Measurements from ENCODE around the gene PIK3C3.
A peak's percentile ranks its signal among the peaks of the same experiment; 100 is the strongest.
"Not testable (repeated sequence)": the region's sequence is repeated elsewhere in the genome, so short reads cannot be mapped to it uniquely, and the experiment has no call there.

PIK3C3 gene

DNA sequence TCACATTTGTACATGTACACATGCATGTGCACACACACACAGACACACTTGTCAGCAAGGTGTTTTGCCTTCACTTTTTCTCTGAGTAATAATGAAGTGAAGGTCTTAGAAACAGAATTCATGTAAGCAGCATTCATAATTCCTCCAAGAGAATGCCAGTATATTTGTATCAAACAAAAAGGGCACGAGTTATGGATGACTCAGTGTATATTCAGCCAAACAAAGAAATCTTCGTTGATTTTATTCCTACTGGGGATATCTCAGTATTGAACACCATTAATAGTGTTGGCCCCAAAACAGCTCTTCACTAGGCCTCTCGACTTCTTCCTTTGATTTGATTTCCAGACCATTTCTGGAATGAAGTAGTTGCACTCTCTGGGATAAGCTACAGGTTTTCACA lies 125.3 kb downstream of the PIK3C3 start:
- DNase-seq: no peak

DNA sequence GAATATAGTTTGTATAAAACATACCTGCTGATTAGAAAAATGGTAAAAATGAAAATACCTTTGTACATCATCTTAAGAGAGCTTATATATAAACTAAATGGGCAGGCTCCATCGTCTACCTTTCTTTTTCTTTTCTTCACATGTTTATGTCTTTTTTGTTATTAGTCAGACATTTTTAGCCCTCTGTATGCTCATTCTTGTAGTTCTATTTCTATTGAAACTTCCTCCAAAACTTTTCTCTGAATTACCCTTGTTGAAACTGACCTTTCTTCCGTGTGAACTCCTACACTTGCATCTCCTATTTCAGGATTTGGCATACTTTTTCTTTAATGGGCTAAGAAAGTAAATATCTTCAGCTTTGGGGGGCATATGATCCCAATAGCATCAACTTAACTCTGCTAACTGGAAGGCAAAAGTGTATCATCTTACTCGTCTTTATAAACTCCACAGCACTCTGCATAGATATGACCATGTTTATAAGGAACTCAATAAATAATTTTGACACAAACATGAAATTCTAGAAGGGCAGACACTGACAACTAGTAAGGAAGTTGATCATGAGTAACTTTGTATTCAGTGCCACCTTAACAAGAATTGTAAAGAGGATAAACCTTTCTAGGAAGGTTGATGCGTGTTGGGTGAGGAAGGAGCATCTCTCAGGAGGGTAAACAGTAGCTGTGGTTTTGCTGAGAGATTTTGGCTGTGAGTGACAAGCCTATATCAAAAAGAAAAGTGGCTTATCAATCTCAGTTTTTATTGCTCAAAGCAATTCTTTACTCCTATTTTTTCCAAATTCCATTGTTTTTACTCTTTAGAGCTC lies 127.6 kb downstream of the PIK3C3 start:
- no peak for DNase-seq

DNA sequence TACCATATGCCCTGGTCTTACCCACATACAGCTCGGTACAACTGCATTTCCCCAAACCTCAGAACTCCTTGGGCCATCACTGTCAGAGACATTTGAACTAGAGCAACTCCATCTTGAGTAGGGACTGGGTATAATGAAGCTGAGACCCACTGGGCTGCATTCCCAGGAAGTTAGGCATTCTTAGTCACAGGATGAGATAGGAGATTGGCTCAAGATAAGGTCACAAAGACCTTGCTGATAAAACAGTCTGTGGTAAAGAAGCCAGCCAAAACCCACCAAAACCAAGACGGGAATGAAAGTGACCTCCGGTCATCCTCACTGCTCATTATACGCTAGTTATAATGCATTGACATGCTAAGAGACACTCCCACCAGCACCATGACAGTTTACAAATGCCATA lies 131.3 kb downstream of the PIK3C3 start:
- no peak for DNase-seq

DNA sequence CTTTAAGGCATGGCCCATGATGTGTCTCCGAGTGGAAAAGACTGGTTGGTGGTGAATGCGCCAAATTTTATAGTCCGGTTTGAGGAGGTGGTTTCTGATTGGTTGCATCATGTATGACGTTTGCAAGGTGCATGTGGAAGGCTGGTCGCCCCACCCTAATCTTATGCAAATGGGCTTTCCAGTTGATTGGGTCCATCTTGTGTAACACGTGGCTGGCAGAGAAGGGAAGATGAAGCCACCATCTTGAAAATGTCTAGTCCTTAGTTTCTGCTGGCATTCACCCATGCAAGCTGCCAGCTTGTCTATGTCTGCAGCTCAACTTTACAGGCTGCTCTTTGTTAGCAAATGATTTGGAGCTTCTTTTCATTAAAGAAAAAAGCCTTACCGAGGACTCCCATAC lies 132.2 kb downstream of the PIK3C3 start:
- no peak for DNase-seq

DNA sequence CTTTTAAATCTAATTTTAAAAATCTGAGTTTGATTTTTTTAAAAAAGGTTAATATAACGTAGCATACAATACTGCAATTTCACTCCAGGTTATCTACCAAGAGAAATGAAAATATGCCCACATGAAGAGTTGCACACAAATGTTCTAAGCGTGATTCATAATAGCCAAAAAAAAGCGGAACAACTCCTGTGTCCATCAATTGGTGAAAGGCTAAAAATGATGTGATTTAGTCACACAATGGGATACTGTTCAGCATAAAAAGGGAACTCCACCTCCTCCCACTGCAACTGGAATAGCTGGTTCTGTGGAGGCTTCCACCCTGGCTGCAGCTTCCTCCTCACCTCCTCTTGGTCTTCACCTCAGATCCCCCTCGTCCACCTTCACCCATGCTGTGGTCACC lies 132.8 kb downstream of the PIK3C3 start:
- DNase-seq: no peak

DNA sequence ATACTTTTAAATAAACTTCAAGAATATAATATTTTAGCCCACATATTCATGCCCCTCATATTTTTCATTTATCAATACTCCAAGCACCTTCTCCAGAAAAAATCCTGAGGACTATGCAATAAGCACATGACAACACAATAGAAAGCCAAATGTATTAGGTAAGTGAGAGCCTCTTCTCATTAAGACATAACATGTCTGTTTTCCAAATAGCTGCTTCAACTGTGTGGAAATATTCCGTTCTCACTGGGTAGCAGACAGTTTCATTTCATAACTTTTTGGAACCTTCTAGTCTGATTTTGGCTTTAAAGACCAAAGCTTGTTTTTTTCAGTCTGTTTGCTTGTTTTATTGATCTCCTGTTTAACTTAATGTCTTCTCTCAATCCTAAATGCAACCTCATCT lies 137.8 kb downstream of the PIK3C3 start:
- no peak for DNase-seq

DNA sequence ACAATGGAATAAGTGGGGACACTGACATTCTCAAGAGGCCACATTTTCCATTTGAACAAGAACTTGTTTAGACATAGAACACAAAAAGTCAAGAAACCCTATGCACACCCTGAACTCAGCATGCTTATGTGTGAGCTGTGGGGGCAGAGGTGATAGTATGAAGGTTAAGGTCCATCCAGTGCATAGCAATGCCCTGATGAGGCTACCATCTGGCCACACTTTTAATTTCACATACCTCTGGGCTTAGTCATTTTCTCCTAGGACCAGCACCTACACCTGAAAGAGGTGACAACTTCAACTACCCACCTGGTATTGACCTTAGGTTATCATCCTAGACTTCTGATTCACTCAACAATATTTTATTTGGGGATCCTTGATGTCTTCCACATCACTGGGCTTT lies 139.8 kb downstream of the PIK3C3 start:
- DNase-seq: no peak

DNA sequence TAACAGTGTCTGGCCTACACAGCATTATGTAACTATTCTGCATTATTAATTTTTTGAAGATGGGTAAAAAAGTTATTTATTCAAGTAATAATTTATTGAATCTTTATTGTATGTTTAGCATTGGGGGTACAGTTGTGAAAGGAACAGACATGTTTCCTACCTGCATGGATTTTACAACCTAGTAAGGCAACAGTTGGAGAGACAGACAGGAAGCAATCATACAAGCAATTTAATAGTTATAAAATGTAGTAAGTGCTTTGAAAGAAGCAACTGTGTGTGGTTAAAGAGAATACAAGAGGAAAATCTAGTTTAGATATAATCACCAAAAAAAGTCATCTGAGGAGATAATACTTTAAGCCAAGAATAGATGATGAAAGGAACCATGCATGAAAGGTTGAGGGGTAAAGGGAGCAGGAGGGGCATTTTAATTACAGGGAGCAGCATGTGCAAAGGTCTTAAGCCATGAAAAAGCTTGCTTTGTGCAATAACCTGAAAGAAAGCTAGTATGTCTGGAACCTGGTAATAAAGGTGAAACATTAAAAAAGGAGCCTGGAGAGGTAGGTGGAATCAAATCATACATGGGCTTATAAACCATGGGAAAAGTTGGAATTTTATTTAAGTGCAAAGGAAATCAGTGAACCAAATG lies 140.8 kb downstream of the PIK3C3 start:
- no peak for DNase-seq

DNA sequence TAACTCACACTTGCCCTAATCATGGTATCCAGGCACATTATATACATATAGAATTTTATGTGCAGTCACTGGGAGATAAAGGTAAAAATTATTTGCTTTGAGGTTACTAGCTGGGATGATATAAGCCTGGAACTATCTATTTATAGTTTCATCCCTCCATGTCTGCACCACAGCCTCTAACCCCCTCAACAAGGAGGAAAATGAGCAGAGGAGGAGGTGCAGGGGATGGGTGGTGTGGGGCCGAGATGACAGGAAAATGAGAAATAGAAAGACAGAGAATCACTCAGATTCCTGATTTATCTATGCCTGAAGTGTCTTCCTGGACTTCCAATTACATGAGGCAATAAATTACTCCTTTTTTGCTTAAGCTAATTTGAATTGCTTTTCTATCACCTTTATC lies 145.2 kb downstream of the PIK3C3 start:
- DNase-seq: no peak

DNA sequence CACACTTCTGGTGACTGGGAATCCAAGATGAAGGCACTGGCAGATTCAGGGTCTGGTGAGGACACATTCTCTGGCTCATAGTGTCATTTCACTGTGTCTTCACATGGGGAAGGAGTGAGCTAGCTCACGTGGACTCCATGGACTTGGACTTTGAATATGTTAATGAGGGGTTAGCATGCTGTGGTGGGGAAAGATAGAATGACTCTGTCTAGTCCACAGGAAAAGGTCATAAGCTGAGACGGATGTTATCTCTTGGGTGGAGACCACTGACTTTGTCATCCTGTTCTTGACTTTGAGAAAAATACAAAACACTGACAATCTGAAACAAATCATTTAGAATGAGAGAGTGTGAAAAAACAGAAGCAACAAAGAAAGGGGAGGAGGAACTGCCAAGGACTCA lies 145.9 kb downstream of the PIK3C3 start:
- no peak for DNase-seq

DNA sequence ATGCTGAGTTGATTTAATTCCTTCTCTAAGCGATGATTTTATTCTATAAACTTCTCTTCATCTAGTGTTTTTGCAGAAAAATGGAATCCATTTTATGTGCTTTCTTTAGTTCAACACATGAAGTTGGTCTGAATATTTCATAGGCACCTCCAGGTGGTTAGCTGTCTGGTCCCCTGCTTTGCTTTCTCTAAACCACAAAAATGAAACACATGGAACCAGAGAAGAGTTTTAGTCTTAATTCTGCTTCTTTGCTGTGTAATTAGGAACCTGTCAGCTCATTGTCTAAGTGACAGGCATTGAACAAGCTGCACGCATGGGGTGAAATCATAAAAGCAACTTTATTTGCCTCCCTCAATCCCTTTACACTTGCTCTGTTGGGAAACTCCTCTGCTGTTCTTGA lies 150.4 kb downstream of the PIK3C3 start:
- no peak for DNase-seq

DNA sequence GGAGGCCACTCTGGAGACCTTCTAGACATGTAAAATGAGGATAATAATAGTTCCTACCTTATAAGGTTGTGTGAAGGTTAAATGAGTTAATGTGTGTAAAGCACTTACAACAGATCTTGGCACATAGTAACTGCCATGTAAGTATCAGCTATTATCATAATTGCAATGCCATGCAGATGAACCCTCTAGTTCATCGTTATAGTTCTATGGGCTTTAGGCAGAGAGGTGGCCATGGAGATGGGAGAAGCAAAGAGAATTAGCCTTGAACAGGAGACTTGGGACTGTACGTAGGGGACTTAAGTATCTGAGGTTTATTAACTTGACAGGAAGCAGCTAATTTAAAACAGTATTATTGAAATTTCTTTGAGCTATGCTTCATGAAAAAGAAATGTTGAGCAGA lies 151.8 kb downstream of the PIK3C3 start:
- DNase-seq: no peak

DNA sequence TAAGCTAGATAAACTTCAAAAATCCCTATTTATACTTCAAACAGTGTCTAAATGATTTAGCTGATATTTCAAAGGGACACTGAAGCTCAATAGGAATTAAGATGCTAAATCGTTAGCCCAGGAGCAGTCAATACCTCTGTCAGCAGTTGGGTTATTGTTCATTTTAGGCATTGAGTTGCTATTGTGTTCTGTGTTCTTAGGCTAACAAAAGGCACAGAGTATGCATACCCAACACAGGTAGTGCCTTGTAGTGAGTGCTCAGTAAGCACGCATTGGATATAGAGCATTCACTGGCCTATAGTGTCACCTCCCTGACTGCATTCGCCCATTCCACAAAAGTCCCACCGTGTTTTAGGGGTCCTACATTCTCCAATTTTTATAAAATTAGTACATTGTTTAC lies 152.3 kb downstream of the PIK3C3 start:
- DNase-seq: no peak

DNA sequence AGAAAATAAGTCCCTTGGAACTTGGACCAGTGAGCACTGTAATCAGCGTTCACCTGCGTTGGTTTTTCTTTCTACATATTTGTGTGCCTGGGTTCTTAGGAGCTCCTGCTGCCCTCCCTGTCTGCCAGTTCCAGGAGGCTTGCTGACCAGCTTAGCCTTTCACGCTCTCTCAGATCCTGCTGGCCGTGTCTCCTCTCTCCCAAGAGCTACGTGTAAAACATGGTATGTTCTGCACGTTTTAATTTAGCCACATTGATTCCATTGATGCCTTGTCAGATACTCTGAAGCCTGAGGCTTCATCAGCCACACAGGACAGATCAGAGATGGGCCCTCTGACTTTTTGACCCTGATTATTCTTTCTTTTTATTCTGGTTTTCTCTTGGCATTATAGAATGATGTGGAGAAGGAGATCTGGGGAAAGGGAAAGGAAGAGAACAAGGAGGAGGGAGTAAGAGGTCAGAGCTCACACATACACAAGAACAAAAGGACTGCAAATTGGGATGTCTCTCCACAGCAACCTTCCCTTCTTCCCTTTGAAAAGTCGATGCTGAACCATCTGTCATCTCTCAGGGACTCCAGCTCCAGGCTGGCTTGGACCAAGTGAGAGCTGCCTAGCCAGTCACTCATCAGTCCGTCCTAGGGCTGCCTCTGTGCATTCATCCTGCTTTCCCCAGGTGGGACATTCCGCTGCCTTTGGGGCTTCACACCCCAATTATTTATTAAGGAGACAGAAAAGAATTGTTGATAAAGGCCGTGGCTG lies 152.8 kb downstream of the PIK3C3 start:
- DNase-seq: no peak

DNA sequence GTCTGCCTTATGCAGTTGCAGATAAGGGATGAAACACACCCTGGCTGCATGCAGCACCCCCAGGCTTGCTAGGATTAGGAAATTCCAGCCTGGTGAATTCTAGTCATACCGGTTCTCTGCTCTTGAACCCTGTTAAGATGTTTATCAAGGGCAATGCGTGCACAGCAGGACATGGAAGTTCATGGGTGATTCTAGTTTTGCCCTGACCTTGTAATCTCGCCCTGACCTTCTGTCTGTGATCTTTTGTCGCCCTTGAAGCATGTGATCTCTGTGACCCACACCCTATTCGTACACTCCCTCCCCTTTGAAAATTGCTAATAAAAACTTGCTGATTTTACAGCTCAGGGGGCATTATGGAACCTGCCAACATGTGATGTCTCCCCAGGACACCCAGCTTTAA lies 157.1 kb downstream of the PIK3C3 start:
- DNase-seq: not testable (repeated sequence)

DNA sequence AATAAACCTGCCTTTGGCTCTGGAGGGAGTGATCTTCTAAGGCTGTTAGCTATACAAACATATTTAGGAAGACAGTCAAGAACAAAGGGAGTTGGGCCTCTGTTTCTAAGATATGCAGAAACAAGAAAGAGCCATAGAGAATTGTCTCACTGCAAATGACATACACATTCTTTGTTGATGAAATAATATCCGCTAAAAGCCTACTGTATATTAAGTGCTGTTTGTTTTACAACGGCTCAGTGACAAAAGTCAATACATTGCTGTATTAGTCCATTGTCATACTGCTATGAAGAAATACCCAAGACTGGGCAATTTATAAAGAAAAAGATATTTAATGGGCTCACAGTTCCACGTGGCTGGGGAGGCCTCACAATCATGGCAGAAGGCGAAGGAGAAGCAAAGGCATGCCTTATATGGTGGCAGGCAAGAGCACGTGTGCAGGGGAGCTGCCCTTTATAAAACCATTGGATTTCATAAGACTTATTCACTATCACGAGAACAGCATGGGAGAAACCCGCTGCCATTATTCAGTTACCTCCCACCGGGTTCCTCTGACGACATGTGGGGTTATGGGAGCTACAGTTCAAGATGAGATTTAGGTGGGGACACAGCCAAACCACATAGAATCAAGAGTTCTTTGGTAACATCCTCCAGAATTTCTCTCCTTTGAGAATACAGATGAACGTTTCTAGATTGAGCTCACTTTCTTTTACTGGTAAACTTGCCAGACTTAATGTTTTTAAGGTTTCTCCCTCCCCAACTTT lies 157.8 kb downstream of the PIK3C3 start:
- no peak for DNase-seq

DNA sequence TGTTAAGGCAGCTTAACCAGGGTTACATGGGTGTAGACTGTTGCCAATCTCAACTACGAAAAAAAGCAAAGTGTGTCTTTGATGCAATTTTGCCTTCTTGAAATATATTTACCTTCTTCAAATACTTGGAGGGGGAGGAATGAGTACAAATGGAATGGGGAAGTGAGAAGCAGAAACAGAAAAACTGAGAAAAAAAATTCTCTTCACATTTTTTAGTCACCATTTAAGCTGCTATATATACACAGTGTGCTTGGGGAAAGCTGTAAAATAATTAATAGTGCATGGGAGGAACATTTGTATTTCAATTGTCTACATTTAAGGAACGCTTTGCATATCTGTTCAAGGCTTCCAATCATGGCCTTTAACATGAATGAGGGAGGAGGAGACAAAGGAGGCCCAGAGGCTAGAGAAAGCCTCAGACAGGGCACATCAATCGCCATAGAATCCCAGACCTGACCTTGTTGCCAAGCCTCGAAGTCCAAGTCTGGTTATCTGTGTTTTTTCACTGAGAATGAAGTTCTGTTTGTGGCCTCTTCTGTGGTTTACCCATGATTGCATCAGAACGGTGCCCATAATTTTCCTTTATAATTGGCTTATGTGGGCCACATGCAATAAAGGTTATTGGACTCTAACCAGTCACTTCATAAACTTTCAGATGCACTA lies 158.6 kb downstream of the PIK3C3 start:
- DNase-seq: no peak

DNA sequence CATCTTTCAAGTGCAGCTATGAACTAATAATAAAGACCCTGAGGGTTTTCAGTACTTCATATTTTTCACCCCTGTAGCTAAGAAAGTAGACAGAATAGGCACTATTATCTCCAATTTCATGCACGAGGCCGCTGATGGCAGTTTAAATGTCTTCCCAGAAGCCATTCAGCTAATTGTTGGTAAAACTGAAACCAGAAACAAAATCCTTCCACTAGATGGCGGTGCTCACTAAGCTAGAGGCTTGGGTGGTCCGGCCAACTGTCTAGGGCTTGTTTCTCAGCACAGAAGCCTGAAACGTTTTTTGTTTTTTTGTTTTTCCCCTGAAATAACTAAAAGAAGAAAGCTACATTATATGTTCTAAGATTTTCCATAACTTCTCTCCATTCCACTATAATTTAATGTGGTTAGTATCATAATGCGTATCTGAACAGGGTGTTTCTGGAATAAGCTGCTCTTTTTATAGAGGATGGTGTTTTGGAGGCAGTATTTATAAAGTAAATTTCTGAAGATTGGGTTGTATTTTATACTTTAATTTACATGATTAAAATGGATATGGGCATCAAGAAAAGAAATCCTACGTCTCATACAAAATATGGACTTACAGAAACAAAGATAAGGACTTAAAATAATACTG lies 159.4 kb downstream of the PIK3C3 start:
- peak; percentile 38 for DNase-seq

DNA sequence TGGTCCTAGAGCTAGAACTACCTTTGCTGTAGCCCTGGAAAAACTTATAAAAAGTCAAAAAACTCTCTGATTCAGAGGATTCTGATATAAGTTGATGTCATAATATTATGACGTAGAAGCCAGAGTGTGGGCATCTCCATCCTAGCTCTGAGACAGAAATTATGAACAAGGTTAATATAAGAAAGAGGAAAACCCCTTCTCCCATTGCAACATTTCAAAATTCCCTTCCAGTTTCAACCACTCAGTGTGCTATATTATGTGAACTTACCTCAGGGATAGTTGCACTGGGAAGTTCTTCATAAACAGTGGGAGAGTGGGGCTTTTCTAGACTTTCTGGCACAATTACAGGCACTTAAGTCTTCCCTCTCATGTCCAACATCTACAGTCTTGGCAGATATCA lies 171.6 kb downstream of the PIK3C3 start:
- no peak for DNase-seq

DNA sequence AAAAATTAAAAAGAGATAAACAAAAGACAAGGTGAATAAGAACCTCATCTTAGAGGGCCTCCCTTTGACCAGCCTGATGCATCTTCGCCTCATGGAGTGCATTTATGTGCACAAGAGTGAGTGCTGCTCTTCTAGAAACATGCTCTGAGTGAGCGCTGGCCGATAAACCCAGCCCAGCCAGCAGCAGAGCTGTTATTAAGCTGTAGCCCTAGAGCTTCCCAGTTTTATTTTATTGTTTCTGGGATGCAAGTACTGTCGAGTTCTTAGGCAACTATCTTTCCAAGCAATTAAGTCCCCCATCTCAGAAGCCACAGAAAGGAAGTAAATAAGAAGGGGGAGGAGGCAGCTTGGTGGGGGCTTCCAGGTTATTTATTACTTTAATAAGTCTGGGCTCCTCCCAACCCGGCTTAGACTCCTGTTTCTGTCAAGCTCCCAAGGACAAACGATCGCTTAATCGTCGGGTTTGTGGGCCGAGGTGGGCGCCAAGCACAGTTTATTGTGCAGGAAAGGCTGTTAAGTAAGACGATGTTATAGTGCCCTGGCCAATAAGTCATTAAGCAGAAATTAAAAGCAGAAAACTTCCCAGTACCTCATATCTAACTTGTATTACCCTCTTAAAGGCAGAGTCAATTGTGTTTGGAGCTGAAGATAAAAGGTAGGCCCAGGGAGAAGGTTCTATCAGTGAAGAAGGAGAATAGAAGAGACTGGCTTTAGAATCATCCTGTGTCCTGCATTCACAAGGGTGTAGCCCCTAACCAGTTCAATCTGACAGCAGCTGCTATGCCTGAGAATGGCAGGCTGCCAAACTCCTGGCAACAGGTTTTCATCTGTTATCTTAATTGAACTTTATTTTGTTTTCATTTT lies 176.3 kb downstream of the PIK3C3 start:
- DNase-seq: no peak

DNA sequence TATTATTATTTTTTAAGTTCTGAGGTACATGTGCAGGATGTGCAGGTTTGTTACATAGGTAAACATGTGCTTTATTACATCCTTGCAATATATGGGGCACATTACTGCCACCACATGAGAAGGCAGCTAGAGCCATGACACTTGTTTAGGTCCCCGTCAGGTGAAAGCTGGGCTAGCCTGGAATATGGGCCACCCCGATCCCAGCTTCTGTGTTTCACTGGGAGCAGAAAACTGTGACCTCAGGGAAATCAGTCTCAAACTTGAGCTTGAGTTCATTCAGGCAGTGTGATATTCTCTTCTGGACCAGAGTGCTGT lies 176.9 kb downstream of the PIK3C3 start:
- no peak for DNase-seq
